ENCODE data around the gene RC3H1.
"Not testable (repeated sequence)": the region's sequence is repeated elsewhere in the genome, so short reads cannot be mapped to it uniquely, and the experiment has no call there.

Gene RC3H1

DNA sequence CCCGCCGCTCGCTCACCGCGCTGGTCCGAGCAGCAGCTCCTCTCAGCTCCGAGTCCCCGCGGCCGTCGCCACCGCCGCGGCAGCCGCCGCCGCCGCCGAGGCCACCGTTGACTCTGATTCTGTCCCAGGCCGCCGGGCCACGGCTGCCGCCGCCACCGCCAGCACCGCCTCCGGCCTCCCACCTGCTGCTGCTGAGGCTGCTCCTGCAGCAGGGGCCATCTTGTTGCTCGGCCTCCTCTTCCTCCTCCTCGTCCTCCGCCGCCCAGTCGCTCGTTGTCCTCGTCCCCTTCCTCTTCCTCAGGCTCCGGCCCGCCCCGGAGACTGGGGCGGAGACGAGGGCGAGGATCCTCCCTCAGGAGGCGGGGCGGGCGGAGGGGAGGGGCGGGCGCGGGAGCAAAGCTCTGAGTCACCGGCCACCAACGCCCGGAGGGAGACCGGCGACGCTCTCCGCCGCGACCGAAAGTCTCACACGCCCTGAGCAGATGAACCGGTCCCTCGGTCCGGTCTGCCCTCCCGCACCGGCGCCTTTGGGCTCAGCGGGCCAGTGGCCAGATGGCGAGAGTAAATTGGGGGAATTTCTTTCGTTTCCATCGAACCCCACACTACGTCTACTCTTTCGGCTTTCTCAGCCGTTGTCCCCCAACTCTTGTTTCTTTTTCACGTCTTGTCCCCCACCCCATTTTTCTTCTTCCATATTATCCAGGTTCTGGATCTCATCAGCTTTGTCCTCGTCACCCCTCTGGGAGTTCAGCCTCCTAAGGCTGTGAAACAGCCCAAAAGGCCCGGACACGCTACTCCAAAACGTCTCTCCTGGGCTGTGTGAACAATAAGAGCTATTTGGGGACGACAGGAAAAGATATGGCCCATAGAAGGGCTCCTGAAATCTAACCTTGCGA is at the start of gene RC3H1:
Gene RC3H1, minus strand, starts transcription at position 278 of the 896 bp plus-strand sequence. CDS start 29,372 bp downstream, outside the sequence.
- DNase-seq (ENCODE audit: low spot score) = peak; percentile 95

DNA sequence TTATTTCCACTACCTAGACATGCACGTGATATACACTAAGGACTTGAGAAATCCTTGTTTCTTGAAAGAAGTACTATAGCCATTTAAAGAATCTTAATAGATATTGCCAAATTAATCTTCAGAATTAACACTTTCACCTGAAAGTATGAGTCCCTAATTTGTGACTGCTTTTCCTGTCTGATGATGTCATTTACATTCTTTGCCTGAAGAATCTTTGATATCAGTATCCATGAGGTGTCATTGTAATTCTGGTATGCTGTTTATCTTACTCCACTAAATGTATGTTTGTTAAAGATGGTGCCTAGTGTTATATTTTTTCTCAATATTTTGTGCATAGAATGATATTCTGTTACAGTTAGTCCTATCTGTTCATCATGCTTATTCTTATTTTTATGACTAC is 48.5 kb upstream of the RC3H1 start:
- no peak for DNase-seq (ENCODE audit: low spot score)

DNA sequence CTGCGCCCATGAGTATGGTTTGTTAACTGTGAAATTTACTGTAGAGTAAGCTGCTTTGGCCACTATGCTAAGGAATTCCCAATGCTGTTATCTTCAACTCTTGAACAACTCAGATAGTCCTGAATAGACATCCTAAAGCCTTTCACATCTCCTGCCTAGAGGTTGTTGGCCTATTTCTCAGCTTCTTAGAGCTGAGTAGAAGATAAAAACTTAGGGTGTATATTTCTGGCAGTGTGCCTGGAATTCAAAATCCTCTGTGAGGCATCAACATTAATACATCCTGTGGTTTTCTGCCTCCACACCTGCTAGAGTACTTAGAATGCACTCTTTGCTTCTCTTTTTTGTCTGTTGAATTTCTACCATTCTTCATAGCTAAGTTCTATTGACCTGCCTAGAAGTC is 45.8 kb upstream of the RC3H1 start:
- no peak for DNase-seq (ENCODE audit: low spot score)

DNA sequence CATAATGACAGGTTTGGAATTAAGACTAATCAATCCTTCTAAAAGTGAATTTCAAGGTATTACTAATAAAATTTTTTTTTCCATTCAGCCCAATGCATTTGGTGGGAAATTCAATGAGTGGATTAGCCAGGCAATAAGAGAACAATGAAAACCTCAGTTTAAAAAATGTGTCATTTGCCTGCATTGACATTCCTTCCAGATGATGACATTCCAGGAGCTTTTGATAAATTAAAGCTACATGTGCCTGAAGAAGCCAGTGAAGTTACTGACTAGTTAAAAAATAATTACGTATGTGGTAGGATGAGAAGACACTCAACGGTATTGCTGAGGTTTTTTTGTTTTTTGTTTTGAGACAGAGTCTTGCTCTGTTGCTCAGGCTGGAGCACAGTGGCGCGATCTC is 37.9 kb upstream of the RC3H1 start:
- DNase-seq (ENCODE audit: low spot score) = no peak

GRCh38 chr1:174058624-174059023 is 36.5 kb upstream of the RC3H1 start:
- no peak for DNase-seq (ENCODE audit: low spot score)

- DNase-seq (ENCODE audit: low spot score) = not testable (repeated sequence)
These were observed 34.5 kb upstream of the RC3H1 start for GRCh38 chr1:174056609-174057008.

- not testable (repeated sequence) for DNase-seq (ENCODE audit: low spot score)
These were observed 33.6 kb upstream of the RC3H1 start for GRCh38 chr1:174055797-174056196.

- DNase-seq (ENCODE audit: low spot score) = no peak
These were observed 31.7 kb upstream of the RC3H1 start for GRCh38 chr1:174053826-174054225.

DNA sequence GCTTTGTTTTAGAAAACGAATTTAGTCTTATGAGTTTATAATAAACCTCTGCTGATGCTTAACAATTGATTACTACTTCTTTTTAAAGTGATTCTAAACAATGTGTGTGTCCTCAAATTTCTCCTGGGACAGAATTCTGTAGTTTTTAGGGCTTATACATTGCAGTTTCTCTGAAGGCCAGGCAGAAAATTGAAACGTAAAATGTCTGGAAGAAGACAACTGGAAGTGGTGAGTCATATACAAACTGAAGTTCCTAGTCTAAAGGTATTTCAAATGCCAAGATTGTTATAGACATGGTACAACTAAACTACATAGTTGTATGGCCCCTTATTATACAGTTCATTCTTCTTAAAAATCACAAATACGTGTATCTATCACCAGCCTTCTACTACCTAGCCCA is 30.5 kb upstream of the RC3H1 start:
- peak; percentile 43 for DNase-seq (ENCODE audit: low spot score)

DNA sequence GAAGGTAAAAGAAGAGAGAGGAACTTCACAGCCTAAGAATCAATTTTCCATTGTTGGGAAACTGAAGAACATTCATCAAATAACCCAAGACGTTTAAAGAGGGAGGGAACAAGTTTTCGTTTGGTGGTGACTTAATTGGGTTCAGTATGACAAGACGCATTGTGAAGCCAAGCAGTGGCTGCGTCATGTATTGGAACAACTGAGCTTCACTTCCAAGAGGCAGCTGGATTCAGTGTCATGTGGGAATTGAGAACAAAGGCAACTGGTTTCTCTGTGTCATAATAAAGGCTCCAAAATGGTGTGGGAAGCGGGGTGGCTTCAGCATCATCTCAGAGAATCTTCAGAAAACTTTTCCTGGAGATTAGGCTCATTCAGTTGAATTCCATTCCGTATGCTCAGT is 29.8 kb upstream of the RC3H1 start:
- DNase-seq (ENCODE audit: low spot score) = peak; percentile 98

DNA sequence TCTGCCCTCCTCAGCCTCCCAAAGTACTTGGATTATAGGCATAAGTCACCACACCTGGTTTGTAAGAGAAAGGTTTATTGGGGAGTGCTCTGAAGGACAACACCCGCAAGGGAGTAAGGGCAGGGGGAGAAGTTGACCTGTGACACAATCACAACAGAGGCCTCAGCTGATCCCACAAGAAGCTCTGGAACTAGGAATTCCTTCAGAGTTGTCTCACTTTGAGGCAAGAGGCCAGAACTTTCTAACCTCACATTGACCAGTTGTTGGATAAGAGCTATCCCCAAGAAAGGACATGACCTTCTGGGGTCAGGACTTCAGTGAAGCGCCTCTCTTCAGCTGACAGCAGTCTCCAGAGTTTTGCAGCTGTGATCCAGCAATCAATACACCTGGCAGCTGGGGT is 27.4 kb upstream of the RC3H1 start:
- DNase-seq (ENCODE audit: low spot score) = no peak

GRCh38 chr1:174044418-174045222 is 22.5 kb upstream of the RC3H1 start:
- no peak for DNase-seq (ENCODE audit: low spot score)

GRCh38 chr1:174042509-174042908 is 20.4 kb upstream of the RC3H1 start:
- DNase-seq (ENCODE audit: low spot score) = not testable (repeated sequence)

DNA sequence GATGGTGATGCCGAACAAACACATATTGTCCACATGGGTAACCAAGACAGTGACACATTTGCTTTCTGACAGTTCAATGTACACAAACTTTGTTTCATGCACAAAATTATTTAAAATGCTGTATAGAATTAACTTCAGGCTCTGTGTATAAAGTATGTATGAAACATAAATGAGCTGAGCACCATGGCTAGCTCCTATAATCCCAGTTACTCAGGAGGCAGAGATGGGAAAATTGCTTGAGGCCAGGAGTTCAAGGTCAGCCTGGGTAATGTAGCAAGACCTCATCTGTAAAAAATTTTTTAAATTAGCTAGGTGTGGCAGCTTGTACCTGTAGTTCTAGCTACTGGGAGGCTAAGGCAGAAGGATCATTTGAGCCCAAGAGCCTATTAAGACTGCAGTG is 19.2 kb upstream of the RC3H1 start:
- DNase-seq (ENCODE audit: low spot score) = no peak

- peak; percentile 27 for DNase-seq (ENCODE audit: low spot score)
These were observed 18.2 kb upstream of the RC3H1 start for GRCh38 chr1:174040387-174040786.

DNA sequence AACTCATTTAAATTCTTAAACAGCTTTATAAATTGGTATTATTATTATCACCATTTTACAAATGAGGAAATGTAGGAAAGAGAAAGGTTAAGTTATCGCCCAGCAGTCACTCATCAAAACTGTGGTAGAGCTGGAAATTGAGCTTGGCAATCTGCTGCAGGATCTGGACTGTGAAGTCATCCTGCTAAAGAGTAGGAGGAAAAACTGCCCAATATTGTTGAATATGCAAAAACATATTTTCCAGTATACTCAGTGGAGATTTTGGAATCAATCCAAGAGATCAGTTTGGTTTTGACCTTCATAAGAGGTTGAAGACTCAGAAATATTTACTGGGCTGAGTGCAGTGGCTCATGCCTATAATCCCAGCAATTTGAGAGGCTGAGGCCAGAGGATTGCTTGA is 16.9 kb upstream of the RC3H1 start:
- no peak for DNase-seq (ENCODE audit: low spot score)

DNA sequence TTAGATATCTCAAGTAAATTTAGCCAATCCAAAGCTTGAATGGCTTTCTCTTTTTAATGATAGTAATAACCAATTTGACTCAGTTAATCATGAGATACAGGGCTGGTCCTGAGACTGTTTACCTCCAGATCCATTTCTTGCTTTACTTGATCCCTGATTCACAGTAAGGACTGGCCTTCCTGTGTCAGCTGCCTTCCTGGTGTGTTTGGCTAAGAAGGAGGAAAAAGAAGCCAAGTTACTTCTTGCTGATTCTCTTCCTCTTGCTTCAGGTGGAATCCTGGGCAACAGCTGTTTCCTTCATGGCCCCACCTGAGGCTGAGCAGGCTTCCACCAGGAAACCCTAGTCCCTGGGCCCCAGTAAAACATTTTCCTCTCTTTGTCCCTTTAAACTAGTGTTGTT is 14.6 kb upstream of the RC3H1 start:
- DNase-seq (ENCODE audit: low spot score) = no peak

GRCh38 chr1:174036204-174036603 is 14.0 kb upstream of the RC3H1 start:
- DNase-seq (ENCODE audit: low spot score) = no peak

GRCh38 chr1:174032671-174033222 is 10.6 kb upstream of the RC3H1 start:
- DNase-seq (ENCODE audit: low spot score) = no peak

DNA sequence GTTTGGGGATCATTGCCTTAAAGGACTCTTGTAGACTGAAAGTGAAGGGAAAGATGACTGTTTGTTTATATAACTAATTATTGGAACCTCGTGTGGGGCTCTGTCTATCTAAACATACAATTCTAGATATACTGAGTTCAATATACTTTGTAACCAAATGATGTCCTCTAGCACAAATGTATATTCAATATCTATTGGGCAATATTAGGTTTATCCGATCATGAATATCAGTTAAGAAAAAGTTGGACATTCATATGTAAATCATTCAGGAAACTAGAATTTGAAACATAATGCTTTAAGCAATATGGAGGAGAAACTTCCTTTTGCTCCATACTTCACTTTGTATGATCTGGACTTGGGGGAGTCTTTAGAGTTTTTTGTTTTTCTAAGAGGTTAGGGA is 8.9 kb upstream of the RC3H1 start:
- no peak for DNase-seq (ENCODE audit: low spot score)

DNA sequence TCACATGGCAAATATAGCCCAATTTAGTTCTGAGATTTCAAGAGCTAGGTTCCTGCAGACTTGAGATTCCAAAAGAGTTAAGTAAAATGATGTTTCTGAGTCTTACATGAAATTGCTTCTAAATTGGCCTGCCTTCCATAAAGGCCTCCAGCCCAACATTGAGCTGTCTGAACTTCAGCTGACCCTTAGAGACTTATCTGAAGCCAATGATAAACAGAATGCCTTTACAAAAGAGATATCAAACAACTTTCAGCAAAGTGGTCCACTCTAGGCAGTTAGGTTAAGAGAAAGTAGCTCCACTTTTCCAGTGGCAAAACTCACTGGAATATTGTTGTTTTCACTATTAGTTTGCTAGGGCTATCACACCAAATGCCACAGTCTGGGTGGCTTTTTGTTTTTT is 6.3 kb upstream of the RC3H1 start:
- no peak for DNase-seq (ENCODE audit: low spot score)

DNA sequence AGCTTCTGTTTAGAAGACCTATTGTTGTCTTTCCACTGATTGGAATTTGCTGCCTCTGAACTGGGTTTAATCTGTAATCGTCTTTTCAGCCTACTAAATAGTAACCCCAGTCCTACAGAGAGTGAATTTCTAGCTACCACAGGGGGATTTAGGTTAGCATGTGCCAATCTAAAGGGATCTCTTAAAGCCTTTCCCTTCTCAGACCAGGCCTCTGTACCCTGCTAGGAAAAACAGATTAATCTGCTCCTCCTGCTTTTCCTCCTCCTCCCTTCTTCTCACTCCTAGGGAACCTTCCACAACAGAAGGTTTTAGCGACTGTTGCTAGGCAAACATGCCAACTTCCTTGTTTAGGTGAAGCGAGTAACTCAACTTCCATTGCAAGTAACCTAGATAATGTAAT is 1.3 kb upstream of the RC3H1 start:
- peak; percentile 48 for DNase-seq (ENCODE audit: low spot score)

DNA sequence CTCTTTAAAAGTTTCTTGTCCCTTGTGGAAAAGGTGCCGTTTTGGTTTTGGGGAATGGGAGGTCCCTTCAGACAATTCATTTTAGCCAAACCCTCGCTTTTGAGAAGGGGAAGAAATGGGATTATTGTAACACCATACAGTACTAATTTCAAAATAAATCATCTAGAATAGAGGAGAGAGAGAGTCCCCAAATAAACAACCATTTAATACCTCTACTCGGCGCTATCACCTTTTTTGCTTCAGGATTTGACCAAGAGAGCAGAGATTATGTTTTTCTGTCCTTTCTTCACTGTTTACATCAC is 770 bp upstream of the RC3H1 start:
- peak; percentile 40 for DNase-seq (ENCODE audit: low spot score)
